GF-D8 (cell line): ENCODE data around the gene TXNDC17.
"Not testable (repeated sequence)": the region's sequence is repeated elsewhere in the genome, so short reads cannot be mapped to it uniquely, and the experiment has no call there.

Source experiments
- DNase-seq: peaks from one replicate; lab custom pipeline; 2025; lab: John Stamatoyannopoulos, UW

Gene TXNDC17

DNA sequence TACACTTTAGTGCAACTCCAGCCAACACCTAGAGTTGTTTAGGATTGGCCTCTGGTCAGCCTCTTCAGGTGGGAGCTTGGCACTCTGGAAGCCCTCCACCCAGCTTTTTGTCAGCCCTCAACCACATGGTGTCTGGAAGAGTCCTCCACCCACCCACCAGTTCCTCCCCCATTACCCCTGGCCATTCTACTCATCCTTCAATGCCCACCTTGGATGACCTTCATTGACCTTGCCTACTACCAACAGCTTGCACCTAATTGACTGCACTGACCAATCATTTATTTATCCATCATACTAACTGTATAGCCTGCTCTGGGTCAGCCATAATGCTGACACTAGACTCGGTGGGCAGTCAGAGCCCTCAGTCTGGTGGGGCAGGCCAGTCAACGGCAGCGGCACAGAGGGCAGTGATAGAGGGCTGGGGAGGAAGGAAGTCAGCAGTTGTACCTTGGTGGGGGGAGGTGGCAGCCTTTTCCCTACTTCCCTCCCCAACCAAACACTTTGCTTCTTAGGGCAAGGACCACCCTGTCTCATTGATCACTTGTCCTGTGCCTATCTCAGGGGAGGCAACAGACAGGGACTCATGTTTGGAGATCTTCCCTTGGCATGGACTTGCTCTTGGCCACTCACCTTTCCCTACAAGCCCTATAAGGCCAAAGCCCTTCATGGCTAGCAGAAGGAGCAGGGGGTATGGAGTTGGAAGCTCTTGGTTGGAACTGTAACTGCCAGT is 43.0 kb downstream of the TXNDC17 start:
- no peak for DNase-seq

DNA sequence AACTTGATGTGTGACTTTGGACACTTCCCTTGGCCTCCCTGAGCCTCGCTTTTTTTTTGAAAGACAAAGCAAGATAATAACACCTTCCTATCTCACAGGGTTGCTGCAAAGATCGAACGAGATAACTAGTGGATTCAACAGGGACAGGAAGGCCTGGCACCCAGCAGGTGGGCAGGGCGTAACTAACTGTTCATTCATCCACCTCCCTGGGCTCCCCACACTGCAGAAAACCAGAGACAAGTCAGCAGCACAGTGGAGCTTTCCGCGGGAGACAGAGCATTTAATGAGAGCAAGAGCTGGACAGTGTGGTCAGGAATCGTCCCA is 43.6 kb downstream of the TXNDC17 start:
- DNase-seq = no peak

- no peak for DNase-seq
Observed at GRCh38 chr17:6684881-6685767, 44.3 kb downstream of the TXNDC17 start.

DNA sequence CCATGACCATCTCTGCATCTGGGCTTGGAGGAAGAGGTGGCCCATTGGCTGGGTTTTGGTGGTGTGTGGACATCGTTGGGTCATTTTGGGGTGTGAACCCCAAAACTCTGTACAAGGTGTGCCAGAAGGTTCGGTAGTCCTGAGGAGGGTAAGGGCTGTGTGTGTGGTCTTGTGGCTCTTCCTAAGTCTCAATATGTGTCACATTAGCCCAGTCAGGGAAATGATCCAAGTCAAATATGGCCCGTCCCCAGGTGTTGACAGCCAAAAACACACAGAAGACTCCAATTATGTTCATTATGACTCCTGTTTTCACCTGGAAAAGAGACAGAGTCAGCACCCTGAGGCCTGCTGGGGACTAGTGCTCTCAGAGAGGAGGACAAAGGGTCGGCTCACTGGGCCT is 45.2 kb downstream of the TXNDC17 start:
- no peak for DNase-seq

DNA sequence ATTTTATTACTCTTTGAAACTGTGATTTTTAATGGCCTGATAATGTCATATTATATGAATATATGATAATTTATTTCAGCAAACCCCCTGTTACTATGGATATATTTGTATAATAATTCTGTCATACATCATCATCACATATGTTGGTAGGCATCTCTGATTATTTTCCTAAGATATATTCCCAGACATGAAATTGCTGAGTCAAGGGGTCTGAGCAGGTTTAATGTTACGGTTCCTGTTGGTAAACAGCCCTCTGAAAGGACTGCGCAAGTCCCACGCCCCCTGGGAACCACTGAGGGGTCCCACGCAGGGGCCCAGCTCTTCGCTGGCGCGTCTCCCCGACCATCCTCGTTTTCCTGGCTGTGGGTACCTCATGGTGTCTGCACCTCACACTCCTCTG is 48.1 kb downstream of the TXNDC17 start:
- DNase-seq = no peak

- no peak for DNase-seq
Observed at GRCh38 chr17:6690641-6691040, 49.8 kb downstream of the TXNDC17 start.

DNA sequence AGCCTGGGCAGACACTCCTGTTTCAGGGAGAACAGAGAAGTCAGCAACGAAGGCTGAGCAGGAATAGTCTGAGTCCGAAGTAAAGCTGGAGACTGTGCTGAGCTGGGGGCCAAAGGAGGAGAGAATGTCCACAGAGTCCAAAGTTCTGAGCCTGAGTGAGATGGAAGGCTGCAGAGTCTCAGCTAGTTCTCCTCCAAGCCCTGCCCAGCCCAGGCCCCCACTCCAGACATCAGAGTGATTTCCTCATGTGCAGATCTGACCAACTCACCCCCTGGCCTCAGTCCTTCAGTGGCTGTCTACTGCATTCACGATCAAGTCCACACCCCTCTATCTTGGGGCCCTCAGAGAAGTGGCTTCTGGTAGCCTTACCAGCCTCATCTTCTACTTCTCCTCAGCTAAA is 50.7 kb downstream of the TXNDC17 start:
- no peak for DNase-seq

DNA sequence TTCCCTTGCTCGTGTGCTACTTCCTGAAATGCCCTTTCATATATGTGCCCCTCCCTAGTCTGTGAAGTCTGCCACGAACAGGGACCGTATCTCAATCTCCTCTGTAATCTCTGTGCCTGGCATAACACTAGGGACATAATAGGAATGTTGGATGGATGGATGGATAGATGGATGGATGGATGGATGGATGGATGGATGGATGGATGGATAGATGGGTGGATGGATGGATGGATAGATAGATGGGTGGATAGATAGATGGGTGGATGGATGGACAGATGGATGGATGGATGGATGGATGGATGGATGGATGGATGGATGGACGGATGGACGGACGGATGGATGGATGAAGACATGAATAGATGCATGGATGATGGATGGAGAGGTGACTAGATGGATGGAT is 51.1 kb downstream of the TXNDC17 start:
- DNase-seq = not testable (repeated sequence)
